A549 (cell line): ENCODE results near the gene PCED1B. TPM values are rescaled to one million over a fixed set of nuclear protein-coding genes. Genes with fewer than 3 reads are reported as not detected.

Source experiments
- ATAC-seq, 2 experiments: fragments of 200-7000 bp in 1 of 2; fragments of >200 bp in 1 of 2; cut with Nextera tagmentation in 1 of 2; cut with Tn5 transposase in 1 of 2; 3 replicates each; pipeline versions ENCODE4 v1.8.0 to v1.9.1; 2018 to 2020; ENCODE audit warnings: mild to moderate bottlenecking in 1 of 2, moderate library complexity in 1 of 2
- CTCF ChIA-PET: fragments of 300-600 bp; sonication (Branson Sonifier 250); formaldehyde crosslinking; extraction: SDS; loops from one replicate; lab custom pipeline; 2021; ENCODE audit warnings: antibody characterized with exemption, inconsistent platforms; lab: Yijun Ruan, JAX
- POLR2A ChIA-PET: fragments of 350-600 bp; formaldehyde crosslinking; extraction: SDS; loops from one replicate; lab custom pipeline; 2021; ENCODE audit warnings: antibody characterized with exemption, inconsistent platforms; lab: Yijun Ruan, JAX
- DNase-seq, 2 experiments: peaks; one replicate each; pipeline versions ENCODE4 v3.0.0 to v3.0.0-alpha.2; 2011 to 2016; ENCODE audit warnings: low read depth in 1 of 2, low spot score in 1 of 2
- FAIRE-seq: peaks from 2 replicates; lab custom pipeline; 2011; peaks lifted over from hg19 to GRCh38; lab: Jason Lieb, UNC
- H3K27ac ChIP-seq, 2 experiments: fragments of >200 bp; sonication (Bioruptor Twin); formaldehyde crosslinking; 3 replicates each; pipeline ENCODE4 v1.5.1; 2016 to 2017
- H3K4me1 ChIP-seq: fragments of >200 bp; sonication (Bioruptor Twin); formaldehyde crosslinking; 3 replicates; pipeline ENCODE4 v1.6.1; 2016
- H3K4me2 ChIP-seq: fragments of >200 bp; sonication (Bioruptor Twin); formaldehyde crosslinking; 3 replicates; pipeline ENCODE4 v1.6.1; 2016
- H3K4me3 ChIP-seq: fragments of >200 bp; sonication (Bioruptor Twin); formaldehyde crosslinking; 3 replicates; pipeline ENCODE4 v1.5.1; 2016
- H3K9me3 ChIP-seq: fragments of >200 bp; sonication (Bioruptor Twin); formaldehyde crosslinking; 3 replicates; pipeline ENCODE4 v1.6.1; 2016
- ATOH8 ChIP-seq: fragments of 250-450 bp; sonication (Bioruptor Pico); IDR thresholded peaks from 2 replicates; pipeline ENCODE4 v1.5.0; 2020; ENCODE audit warnings: low read depth, mild to moderate bottlenecking, moderate library complexity
- CEBPB ChIP-seq, 2 experiments: fragments of >200 bp in 1 of 2; sonication (Bioruptor Twin) in 1 of 2; formaldehyde crosslinking in 1 of 2; IDR thresholded peaks; 2 replicates each; pipeline ENCODE4 v1.6.1; 2012 to 2016
- CHD2 ChIP-seq: fragments of 150-350 bp; IDR thresholded peaks from 2 replicates; pipeline ENCODE4 v1.6.1; 2014; ENCODE audit warnings: low read length; ENCODE audit not compliant: partially characterized antibody
- CHD4 ChIP-seq: fragments of 200-600 bp; sonication (generic); IDR thresholded peaks from 2 replicates; pipeline ENCODE4 v1.6.1; 2016; ENCODE audit warnings: antibody characterized with exemption, mild to moderate bottlenecking, borderline replicate concordance
- E2F6 ChIP-seq: IDR thresholded peaks from 2 replicates; pipeline ENCODE4 v1.6.1; 2012; ENCODE audit warnings: low read depth, borderline replicate concordance
- EHF ChIP-seq: fragments of 250-450 bp; sonication (Bioruptor Pico); IDR thresholded peaks from 2 replicates; pipeline ENCODE4 v1.5.0; 2020; ENCODE audit warnings: mild to moderate bottlenecking
- EP300 ChIP-seq, 2 experiments: fragments of >200 bp; sonication (Bioruptor Twin); formaldehyde crosslinking; IDR thresholded peaks; 2 replicates in 1 of 2; 3 replicates in 1 of 2; pipeline ENCODE4 v1.6.1; 2016 to 2017
- FOSL2 ChIP-seq, 2 experiments: fragments of 450-650 bp in 1 of 2; fragments of >200 bp in 1 of 2; sonication (Bioruptor Twin) in 1 of 2; formaldehyde crosslinking; IDR thresholded peaks; 2 replicates each; pipeline versions ENCODE4 v1.5.0 to v1.6.1; 2016 to 2020; ENCODE audit warnings: mild to moderate bottlenecking in 1 of 2, moderate library complexity in 1 of 2
- FOXS1 ChIP-seq: fragments of 250-450 bp; sonication (Bioruptor Pico); IDR thresholded peaks from 2 replicates; pipeline ENCODE4 v1.5.0; 2020; ENCODE audit warnings: mild to moderate bottlenecking, moderate library complexity
- HEYL ChIP-seq: fragments of 250-450 bp; sonication (Bioruptor Pico); IDR thresholded peaks from 2 replicates; pipeline ENCODE4 v1.8.0; 2021; ENCODE audit warnings: mild to moderate bottlenecking, moderate library complexity
- HOXA7 ChIP-seq: fragments of 250-450 bp; sonication (Bioruptor Pico); IDR thresholded peaks from 2 replicates; pipeline ENCODE4 v1.5.0; 2020; ENCODE audit warnings: mild to moderate bottlenecking, moderate library complexity
- HOXB13 ChIP-seq: fragments of 250-450 bp; sonication (Bioruptor Pico); IDR thresholded peaks from 2 replicates; pipeline ENCODE4 v1.5.0; 2020; ENCODE audit warnings: low read depth, mild to moderate bottlenecking, moderate library complexity
- HOXB5 ChIP-seq: fragments of 250-450 bp; sonication (Bioruptor Pico); IDR thresholded peaks from 2 replicates; pipeline ENCODE4 v1.5.0; 2020; ENCODE audit warnings: mild to moderate bottlenecking, moderate library complexity
- JUNB ChIP-seq: fragments of >200 bp; sonication (Bioruptor Twin); formaldehyde crosslinking; IDR thresholded peaks from 2 replicates; pipeline ENCODE4 v1.6.1; 2016
- MAZ ChIP-seq: fragments of 150-350 bp; IDR thresholded peaks from 2 replicates; pipeline ENCODE4 v1.6.1; 2014; ENCODE audit warnings: antibody characterized with exemption, low read depth, low read length, borderline replicate concordance
- MYC ChIP-seq: IDR thresholded peaks from 2 replicates; pipeline ENCODE4 v1.6.1; 2012; ENCODE audit warnings: mild to moderate bottlenecking, inconsistent platforms, low read length, improper control_type of control experiment, borderline replicate concordance
- NPAS2 ChIP-seq: fragments of 250-450 bp; sonication (Bioruptor Pico); IDR thresholded peaks from 2 replicates; pipeline ENCODE4 v1.8.0; 2022; ENCODE audit warnings: mild to moderate bottlenecking, moderate library complexity, borderline replicate concordance
- NR3C1 ChIP-seq: fragments of >200 bp; sonication (Bioruptor Twin); formaldehyde crosslinking; IDR thresholded peaks from 3 replicates; pipeline ENCODE4 v1.6.1; 2017
- PHF8 ChIP-seq: fragments of 200-600 bp; sonication (generic); IDR thresholded peaks from 2 replicates; pipeline ENCODE4 v1.6.1; 2016; ENCODE audit warnings: low read depth, mild to moderate bottlenecking, antibody characterized with exemption, moderate library complexity, borderline replicate concordance
- POLR2A ChIP-seq: IDR thresholded peaks from 2 replicates; pipeline ENCODE4 v1.6.1; 2012; ENCODE audit warnings: mild to moderate bottlenecking, low read length
- RAD21 ChIP-seq, 2 experiments: fragments of >200 bp in 1 of 2; sonication (Bioruptor Twin) in 1 of 2; formaldehyde crosslinking in 1 of 2; IDR thresholded peaks in 1 of 2; conservative IDR thresholded peaks in 1 of 2; 2 replicates in 1 of 2; 3 replicates in 1 of 2; pipeline ENCODE4 v1.6.1; 2012 to 2018; ENCODE audit warnings: inconsistent platforms in 1 of 2
- RARB ChIP-seq: fragments of 250-450 bp; sonication (Bioruptor Pico); IDR thresholded peaks from 2 replicates; pipeline ENCODE4 v1.8.0; 2021; ENCODE audit warnings: mild to moderate bottlenecking, moderate library complexity
- RCOR1 ChIP-seq: fragments of 150-350 bp; IDR thresholded peaks from 2 replicates; pipeline ENCODE4 v1.6.1; 2014; ENCODE audit warnings: antibody characterized with exemption, low read length, low read depth
- RFX5 ChIP-seq: fragments of 450-650 bp; IDR thresholded peaks from 2 replicates; pipeline ENCODE4 v1.7.1; 2014; ENCODE audit warnings: antibody characterized with exemption, mild to moderate bottlenecking, moderate library complexity
- SMC3 ChIP-seq: fragments of >200 bp; sonication (Bioruptor Twin); formaldehyde crosslinking; IDR thresholded peaks from 3 replicates; pipeline ENCODE4 v1.6.1; 2018; ENCODE audit warnings: inconsistent platforms
- SREBF2 ChIP-seq: fragments of 450-650 bp; IDR thresholded peaks from 2 replicates; pipeline ENCODE4 v1.6.1; 2014; ENCODE audit warnings: mild to moderate bottlenecking, moderate library complexity
- TFCP2L1 ChIP-seq: fragments of 250-450 bp; sonication (Bioruptor Pico); IDR thresholded peaks from 2 replicates; pipeline ENCODE4 v1.5.0; 2021; ENCODE audit warnings: mild to moderate bottlenecking
- ZC3H11A ChIP-seq: fragments of 450-650 bp; IDR thresholded peaks from 2 replicates; pipeline ENCODE4 v1.6.1; 2014; ENCODE audit warnings: antibody characterized with exemption, mild to moderate bottlenecking
- ZSCAN20 ChIP-seq: fragments of 250-450 bp; sonication (Bioruptor Pico); IDR thresholded peaks from 2 replicates; pipeline ENCODE4 v1.8.0; 2022; ENCODE audit warnings: mild to moderate bottlenecking, moderate library complexity
- WGBS: methylation state at CpG from one replicate; pipeline ENCODE4 v1.1.6; 2017; ENCODE audit errors: missing lambda C conversion rate; 5-methylcytosine and 5-hydroxymethylcytosine counted together
- polyA plus RNA-seq, 4 experiments: library from polyadenylated mRNA; depleted of rRNA in 3 of 4; stranded (reverse); fragments of >200 nt; fragmentation: RNase III in 1 of 4; extraction: RNeasy Plus Mini Kit Qiagen cat#74134 plus additional on column Dnase treatment in 1 of 4; gene quantifications; 2 replicates in 3 of 4; 3 replicates in 1 of 4; pipeline ENCODE4 v1.2.3, GENCODE V29; 2011 to 2017
- TF ChIP-seq, protein P1 (sequence below): fragments of 200-600 bp; sonication (generic); IDR thresholded peaks from 2 replicates; pipeline ENCODE4 v1.6.1; 2016; ENCODE audit warnings: antibody characterized with exemption, mild to moderate bottlenecking, moderate library complexity
- TF ChIP-seq, protein P2 (sequence below): IDR thresholded peaks from 2 replicates; pipeline ENCODE4 v1.6.1; 2012
- TF ChIP-seq, protein P3 (sequence below): fragments of >200 bp; sonication (Bioruptor Twin); formaldehyde crosslinking; IDR thresholded peaks from 2 replicates; pipeline ENCODE4 v1.6.1; 2016
- TF ChIP-seq, protein P4 (sequence below): fragments of 250-450 bp; sonication (Bioruptor Pico); IDR thresholded peaks from 2 replicates; pipeline ENCODE4 v1.5.0; 2021; ENCODE audit warnings: mild to moderate bottlenecking, moderate library complexity, borderline replicate concordance

PCED1B gene
- polyA plus RNA-seq, 2 of the 4 experiments (the other 2 are of a cell fraction), result 74.6 to 108 TPM

DNA sequence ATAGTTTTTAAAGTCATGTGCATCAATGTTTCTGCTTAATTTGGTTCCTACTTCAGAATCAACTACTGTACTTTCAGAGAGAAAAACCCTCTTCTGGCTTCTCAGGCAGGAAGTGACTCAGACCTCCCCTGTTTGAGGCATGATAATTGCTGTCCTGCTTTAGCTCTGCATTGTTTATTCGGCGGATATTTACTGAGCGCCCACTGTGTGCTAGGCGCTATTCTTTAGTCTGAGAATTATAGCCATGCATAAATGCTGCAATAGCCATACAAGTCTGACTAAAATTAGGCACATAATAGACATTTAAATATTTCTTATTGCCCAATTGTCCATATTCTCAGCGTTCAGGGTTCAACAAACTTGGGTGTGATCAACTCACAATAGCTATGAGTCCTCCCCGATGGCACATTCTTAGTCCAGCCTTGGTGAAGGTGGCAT is 6.4 kb downstream of the PCED1B start (continued):
- TF ChIP-seq, protein P1, sequence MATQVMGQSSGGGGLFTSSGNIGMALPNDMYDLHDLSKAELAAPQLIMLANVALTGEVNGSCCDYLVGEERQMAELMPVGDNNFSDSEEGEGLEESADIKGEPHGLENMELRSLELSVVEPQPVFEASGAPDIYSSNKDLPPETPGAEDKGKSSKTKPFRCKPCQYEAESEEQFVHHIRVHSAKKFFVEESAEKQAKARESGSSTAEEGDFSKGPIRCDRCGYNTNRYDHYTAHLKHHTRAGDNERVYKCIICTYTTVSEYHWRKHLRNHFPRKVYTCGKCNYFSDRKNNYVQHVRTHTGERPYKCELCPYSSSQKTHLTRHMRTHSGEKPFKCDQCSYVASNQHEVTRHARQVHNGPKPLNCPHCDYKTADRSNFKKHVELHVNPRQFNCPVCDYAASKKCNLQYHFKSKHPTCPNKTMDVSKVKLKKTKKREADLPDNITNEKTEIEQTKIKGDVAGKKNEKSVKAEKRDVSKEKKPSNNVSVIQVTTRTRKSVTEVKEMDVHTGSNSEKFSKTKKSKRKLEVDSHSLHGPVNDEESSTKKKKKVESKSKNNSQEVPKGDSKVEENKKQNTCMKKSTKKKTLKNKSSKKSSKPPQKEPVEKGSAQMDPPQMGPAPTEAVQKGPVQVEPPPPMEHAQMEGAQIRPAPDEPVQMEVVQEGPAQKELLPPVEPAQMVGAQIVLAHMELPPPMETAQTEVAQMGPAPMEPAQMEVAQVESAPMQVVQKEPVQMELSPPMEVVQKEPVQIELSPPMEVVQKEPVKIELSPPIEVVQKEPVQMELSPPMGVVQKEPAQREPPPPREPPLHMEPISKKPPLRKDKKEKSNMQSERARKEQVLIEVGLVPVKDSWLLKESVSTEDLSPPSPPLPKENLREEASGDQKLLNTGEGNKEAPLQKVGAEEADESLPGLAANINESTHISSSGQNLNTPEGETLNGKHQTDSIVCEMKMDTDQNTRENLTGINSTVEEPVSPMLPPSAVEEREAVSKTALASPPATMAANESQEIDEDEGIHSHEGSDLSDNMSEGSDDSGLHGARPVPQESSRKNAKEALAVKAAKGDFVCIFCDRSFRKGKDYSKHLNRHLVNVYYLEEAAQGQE, result no peak
- TF ChIP-seq SREBF2, result no peak
- peak; percentile 94 to 95; a peak in 4 of 5 replicates for TF ChIP-seq EP300 (IDR thresholded peaks at IDR 0.05)
- peak; percentile 26; the same call in 1 of the 2 replicates for TF ChIP-seq E2F6
- no peak for TF ChIP-seq MAZ
- TF ChIP-seq ZC3H11A, result no peak
- TF ChIP-seq RCOR1, result no peak
- TF ChIP-seq HEYL (CRISPR knock-in tag), result no peak
- no peak for TF ChIP-seq MYC
- TF ChIP-seq SMC3, result peak; percentile 48; the same call in 1 of the 3 replicates
- TF ChIP-seq RAD21 (conservative IDR thresholded peaks at IDR 0.05 in 1 of 2, IDR thresholded peaks at IDR 0.05 in 1 of 2), result peak; percentile 23 to 69; a peak in 3 of 5 replicates

DNA sequence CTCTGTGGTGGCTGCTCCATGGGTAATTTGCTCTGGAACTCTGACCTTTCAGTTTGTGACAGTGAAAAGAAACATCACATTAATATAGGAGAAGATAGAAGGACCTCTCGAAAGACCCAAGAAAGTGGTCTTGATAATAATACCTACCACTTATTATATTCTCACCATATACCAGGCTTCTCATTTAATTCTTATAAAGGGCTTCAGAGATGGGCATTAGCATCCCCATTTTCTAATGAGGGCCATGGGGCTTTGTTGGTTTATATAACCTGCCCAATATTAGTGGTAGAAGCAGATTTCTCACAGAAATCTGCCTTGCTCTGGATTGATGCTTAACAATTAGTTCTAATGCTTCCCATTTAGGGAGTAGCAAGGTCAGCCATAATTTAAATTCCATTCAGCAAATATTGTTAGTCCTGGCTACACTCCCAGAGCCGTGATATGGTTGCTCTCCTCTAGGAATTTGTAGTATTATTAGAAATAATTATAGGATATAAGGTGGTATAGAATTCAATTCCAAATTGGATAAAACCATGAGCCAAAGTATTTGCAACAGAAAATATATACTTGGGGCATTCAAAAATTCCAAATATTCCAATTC is 7.8 kb downstream of the PCED1B start:
- peak in 1 of 2 experiments; percentile 31 for DNase-seq
- FAIRE-seq, result peak; percentile 54
- ATAC-seq, result no peak
- ChIA-PET CTCF (interaction anchor here (1.0 kb wide), 1 partner anchor 8 kb away, joined by 5 read pairs; no protein-coding TSS in a partner anchor), POLR2A (interaction anchor here (0.5 to 2.9 kb wide), 4 partner anchors 8 to 142 kb away, joined by 3 to 38 read pairs (median 4); no protein-coding TSS in a partner anchor)
- WGBS, result 5% methylated on average over 2 of the region's 2 CpGs
- Histone ChIP-seq H3K27ac (peak overlapping the region; percentile 97 to 100), H3K9me3 (peaks cover 23% of the 10 kb centered on the region), H3K4me3 (no peak overlapping the region), H3K4me1 (peaks cover 64% of the 10 kb centered on the region), H3K4me2 (peak overlapping the region; percentile 89)
- TF ChIP-seq HOXB5 (peak; percentile 90), EHF (CRISPR knock-in tag) (peak; percentile 89), CHD2 (no peak), NR3C1 (no peak), ATOH8 (peak; percentile 54; the same call in 1 of the 2 replicates), HOXA7 (peak; percentile 39; the same call in 1 of the 2 replicates), ZC3H11A (no peak), FOXS1 (CRISPR knock-in tag) (peak; percentile 75), NPAS2 (CRISPR knock-in tag) (0 out of 2 replicates have a peak, but pooled peaks have one; percentile 55), RARB (CRISPR knock-in tag) (no peak), CEBPB (IDR thresholded peaks at IDR 0.05) (no peak), HOXB13 (peak; percentile 96), JUNB (no peak), TFCP2L1 (CRISPR knock-in tag) (peak; percentile 30; the same call in 1 of the 2 replicates), POLR2A (no peak), RFX5 (no peak), FOSL2 (IDR thresholded peaks at IDR 0.05) (no peak), FOSL2 (CRISPR knock-in tag; IDR thresholded peaks at IDR 0.05) (0 out of 2 replicates have a peak, but pooled peaks have one; percentile 30), ZSCAN20 (CRISPR knock-in tag) (peak; percentile 92), CHD4 (no peak), PHF8 (no peak)
- TF ChIP-seq, protein P2, sequence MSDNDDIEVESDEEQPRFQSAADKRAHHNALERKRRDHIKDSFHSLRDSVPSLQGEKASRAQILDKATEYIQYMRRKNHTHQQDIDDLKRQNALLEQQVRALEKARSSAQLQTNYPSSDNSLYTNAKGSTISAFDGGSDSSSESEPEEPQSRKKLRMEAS, result no peak
- TF ChIP-seq, protein P3, sequence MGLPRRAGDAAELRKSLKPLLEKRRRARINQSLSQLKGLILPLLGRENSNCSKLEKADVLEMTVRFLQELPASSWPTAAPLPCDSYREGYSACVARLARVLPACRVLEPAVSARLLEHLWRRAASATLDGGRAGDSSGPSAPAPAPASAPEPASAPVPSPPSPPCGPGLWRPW, result no peak
- TF ChIP-seq, protein P4, sequence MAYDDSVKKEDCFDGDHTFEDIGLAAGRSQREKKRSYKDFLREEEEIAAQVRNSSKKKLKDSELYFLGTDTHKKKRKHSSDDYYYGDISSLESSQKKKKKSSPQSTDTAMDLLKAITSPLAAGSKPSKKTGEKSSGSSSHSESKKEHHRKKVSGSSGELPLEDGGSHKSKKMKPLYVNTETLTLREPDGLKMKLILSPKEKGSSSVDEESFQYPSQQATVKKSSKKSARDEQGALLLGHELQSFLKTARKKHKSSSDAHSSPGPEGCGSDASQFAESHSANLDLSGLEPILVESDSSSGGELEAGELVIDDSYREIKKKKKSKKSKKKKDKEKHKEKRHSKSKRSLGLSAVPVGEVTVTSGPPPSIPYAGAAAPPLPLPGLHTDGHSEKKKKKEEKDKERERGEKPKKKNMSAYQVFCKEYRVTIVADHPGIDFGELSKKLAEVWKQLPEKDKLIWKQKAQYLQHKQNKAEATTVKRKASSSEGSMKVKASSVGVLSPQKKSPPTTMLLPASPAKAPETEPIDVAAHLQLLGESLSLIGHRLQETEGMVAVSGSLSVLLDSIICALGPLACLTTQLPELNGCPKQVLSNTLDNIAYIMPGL (CRISPR knock-in tag), result no peak; the same call in 1 of the 2 replicates
